GF-D8 (cell line): Measurements from ENCODE around the gene USHBP1.

Experiments used
- DNase-seq: peaks from one replicate; lab custom pipeline; 2025; lab: John Stamatoyannopoulos, UW

Gene USHBP1

DNA sequence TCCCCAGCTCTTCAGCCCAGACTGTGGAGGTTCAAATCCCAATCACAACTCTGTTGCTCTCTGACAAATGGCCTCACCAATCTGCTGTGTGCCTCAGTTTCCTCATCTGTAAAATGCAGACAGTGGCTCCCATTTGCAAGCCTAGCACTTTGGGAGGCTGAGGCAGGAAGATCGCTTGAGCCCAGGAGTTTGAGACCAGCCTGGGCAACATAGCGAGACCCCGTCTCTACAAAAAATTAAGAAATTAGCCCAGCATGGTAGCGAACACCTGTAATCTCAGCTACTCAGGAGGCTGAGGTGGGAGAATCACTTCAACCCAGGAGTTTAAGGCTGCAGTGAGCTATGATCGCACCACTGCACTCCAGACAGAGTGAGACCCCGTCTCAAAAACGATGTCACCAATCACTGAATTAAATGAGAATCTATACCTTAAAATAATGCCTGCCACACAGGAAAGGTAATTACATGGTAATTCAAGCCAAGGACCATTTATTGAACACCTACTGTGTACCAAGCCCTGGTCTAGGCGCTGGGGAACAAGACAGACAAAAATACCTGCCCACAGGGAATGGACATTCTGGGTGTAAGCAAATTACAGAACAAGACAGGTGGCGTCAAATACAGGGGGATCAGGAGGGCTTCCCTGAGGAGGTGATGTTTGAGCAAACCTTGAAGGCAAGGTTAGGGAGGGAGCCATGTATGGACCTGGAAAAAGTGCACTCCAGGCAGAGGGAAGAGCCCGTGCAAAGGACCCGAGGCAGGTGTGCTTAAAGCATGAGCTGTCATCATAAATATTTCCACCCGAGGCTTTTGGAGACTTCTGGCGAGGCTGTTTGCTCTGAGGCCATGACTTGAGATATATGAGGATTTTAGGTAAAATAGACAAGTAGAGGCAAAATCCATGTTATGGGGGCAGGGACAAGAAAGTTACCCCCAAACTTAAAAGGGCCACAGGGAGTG lies 26.5 kb downstream of the USHBP1 start:
- DNase-seq = no peak

DNA sequence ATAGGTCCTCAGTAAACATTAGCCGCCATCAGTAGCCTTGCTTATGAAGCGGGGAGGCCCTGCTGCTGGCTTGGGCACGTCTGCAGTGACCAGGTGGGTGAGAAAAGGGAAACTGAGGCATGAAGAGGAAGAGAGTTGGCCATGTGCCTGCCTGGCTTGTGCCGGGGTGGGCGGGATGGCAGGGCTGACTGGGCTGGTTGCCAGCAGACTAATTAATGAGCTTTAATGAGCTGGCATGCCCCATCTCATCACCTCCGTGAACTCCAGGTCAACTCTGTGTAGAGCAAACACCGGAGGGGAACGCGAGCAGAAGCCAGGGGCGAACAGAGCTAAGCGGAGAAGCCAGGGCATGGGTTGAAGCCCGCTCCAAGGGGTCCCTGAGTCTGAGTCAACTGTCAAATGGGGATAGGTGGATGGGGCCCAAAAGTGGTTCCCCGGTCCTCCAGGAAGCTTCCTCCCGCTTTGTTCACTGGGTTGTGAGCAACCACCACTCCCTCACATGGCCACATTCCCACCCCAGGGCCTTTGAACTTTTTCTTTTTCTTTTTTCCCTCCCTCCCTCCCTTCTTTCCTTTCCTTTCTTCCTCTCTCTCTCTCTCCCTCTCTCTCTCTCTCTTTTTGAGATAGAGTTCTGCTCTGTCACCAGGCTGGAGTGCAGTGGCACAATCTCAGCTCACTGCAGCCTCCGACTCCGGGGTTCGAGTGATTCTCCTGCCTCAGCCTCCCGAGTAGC lies 27.6 kb downstream of the USHBP1 start:
- no peak for DNase-seq

DNA sequence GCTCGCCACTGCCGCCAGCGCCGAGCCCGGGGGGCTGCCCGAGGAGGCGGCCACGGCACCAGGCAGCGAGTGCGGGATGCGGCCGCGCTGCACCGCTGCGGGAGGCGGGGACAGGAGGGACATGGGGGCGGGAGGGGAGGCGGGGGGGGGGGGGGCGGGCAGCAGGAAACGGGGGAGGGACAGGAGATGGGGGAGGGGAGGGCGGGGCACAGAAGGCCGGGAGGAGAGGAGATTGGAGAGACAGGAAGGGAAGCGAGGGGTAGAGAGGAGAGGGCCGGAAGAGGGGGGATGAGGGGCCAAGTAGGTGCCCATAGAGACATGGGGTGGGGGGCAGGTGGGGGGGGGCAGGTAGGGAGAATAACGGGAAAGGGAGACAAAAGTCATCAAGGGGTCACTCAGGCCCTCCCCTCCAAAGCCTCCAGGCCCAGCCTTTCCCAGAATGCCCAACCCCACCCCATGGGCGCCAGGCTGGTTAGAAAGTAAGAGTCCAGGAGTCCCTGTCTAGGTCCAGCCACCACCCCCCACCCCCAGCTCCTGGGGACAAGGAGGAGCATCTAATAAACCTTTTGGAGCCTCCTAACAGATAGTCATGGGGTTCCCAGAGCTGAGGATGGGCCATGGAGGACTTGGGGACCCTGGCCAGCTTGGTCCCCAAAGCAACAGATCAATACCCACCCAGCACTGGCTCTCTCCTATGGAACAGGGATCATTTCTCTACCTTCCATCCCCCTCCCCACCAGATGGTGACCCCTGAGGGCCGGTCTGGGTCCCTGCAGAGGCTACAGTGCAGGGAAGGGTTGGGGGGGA lies 28.4 kb downstream of the USHBP1 start:
- no peak for DNase-seq

DNA sequence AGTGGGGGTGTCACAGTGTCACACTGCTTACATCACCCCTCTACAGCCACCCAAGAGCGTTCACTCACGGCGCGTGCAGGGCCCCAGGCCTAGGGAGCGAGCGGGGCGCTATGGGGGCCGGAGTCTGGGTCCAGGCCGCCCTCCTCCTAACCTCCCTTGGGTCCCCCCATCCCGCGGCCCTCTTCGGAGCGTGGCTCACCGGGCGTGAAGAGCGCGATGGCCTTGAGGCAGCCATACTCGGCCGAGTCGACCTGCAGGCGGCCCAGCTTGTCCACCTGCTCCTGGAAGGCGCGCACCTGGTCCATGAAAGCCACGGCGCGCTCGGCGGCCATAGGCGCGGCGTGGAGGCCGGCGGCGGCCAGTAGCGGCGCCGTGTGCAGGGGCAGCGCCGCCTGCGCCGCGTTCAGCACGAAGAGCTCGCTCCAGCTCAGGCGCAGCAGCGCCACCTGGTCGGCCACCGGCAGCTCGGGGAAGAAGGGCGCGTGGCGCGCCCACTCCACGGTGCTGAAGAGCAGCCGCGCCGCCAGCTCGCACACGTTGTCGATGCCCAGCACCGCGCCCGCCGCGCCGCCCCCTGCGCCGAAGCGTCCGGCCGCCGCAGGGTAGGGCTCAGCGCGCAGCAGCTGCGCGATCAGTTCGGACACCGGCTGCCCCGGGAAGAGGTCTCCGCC lies 29.1 kb downstream of the USHBP1 start:
- DNase-seq = peak; percentile 40

DNA sequence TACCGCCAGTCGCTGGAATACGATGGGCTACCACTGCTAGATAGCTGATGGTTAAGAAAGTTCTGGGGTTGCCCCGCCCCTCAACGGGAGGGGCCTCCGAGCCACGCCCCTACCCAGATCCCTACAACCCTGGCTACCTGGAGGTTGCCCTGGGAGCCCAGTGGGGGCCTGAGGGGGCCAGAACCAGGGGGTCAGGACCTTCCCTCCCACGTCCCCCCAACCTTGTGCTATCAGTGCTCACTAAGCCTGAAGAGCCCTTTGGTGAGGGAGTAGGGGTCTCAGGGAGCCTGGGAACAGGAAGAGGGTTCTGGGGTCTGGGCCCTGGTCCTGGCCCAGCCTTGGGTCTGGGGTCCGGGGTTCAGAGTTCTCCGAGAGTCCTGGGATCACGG lies 29.6 kb downstream of the USHBP1 start:
- DNase-seq = no peak

DNA sequence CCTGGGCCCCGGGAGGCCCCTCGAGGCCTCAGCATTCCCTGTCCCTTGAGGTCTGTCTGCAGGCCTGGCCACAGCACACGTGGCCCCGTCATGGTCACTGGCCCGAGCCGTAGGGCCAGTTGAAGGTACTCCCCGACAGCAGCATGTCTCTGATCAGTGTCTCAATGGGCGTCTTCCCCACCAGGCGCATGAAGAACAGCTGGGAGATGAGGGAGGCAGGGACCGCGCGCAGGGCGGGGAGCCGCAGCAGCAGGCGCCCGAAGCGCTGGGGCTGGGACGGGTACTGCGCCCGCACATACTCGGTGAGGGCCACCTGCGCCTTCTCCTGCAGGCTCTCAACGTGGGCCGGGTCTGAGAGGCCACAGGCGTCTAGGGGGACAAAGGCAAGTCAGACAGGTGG lies 32.3 kb downstream of the USHBP1 start:
- DNase-seq = no peak

DNA sequence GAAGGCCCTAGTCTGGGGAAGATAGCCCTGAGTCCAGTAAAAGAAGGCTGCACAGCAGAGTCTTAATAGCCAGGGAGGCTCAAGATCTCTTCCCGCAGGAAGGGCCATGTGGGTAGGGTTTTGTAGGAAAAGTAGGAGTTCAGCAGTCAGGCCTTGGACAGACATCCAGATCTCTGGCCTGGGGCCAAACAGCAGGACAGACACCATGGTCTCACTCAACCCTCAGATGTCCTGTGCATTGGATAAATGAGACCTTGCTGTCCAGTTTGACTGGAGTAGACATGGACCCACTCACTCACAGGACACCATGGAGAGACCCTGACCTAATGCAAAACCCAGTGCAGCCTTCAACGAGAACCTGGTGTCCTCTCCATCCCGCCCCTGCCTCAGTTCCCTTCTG lies 34.7 kb downstream of the USHBP1 start:
- DNase-seq = no peak

DNA sequence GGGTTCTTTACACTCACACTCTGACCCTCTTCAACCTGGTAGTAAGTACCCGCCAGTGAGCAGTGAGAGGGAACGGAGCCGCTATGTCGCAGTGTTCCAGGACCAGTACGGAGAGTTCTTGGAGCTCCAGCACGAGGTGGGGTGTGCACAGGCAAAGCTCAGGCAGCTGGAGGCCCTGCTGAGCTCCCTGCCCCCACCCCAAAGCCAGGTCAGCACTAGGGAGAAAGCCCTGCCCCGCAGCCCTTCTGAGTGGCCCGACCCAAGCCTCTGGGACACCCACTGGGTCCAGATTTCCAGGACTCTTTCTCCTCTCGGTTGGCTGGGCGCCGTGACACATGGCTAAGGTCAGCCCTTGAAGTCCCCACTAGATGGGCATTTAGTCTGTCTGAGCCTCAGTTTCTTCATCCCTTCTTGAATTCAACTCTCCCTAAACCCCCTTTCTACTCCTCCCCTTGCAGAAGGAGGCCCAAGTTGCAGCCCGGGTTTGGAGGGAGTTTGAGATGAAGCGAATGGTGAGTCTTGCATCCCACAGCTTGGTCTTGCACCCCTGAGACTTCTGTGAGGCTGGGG lies 36.7 kb downstream of the USHBP1 start:
- DNase-seq = no peak

DNA sequence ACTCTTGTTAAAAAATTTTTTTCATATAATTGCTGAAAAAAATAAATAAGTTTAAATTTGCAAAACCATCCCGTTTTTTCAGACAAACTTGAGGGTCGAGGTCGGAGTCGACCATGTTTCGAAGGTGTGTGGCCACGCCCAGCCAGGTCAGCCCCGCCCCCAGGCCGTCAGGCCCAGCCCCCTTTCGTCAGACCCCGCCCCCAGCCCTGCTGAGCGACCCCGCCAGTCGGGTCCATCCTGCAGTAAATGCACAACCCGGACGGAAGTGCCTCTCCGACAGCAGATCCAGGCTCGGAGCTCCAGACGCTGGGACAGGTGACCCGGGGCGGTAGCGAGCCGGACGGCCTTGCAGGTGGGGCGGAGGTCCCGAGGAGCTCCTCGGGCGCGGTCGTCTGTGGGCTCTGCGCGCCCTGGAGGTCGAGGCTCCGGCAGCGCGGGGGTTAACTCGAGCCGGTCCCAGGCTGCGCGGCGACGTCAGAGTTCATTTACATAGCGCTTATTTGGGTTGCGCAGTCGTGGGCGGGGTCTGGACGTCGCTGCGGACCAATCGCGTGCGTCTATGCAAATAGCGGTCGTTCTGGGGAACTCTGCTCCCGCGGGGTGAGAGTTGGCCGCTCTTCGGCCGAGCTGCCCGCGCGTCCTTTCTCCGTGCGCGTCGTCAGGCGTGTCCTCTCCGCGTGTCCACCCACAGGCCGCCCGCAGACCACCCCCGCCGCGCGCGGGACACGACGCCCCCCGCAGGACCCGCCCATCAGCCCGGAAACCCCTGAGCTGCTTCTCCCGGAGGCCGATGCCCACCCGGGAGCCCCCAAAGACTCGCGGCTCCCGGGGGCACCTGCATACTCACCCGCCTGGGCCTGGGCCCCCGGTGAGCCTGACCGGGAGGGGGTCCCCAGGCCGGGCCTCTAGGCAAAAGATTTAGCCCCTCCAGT lies 38.3 kb downstream of the USHBP1 start, which contains the start of gene OCEL1:
OCEL1 (plus strand) TSS at position 225 of the 932 bp plus-strand sequence; CDS start at position 247, 22 bp downstream.
- peak; percentile 92 for DNase-seq

DNA sequence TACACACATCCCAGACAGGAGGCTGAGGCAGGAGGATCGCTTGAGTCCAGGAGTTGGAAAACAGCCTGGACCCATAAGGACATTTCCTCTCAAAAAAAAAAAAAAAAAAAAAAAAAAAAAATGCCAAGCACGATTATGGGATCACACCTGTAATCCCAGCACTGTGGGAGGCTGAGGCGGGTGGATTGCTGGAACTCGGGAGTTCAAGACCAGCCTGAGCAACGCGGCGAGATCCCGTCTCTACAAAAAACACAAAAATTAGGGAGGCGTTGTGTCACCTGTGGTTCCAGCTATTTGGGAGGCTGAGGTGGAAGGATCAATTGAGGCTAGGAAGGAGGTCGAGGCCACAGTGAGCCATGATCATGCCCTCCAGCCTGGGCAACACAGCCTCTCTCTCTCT lies 39.5 kb downstream of the USHBP1 start:
- DNase-seq = no peak

DNA sequence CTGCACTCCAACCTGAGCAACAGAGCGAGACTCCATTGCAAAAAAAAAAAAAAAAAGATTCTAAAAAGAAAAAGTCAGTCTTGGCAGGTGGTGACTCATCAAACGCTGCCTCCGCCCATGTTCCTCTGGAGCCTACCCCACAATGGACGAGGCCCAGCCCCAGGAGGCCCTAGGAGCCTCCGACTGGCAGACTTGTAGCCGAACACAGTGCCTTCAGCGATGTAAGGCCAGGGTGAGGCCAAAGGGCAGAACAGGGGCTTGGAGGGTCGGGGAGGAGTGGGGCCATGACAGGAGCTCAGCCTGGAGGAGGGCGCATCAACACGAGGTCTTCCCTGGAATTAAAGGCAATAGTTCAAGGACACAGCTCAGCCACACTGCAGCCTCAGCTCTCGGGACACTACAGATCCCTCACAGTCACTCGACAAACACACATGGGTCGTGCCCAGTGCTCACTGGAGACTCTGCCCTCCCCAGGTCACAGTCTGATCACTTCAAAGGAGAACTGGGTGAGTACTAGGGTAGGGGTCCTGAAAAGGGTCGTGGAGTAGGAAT lies 44.3 kb downstream of the USHBP1 start:
- DNase-seq = no peak

DNA sequence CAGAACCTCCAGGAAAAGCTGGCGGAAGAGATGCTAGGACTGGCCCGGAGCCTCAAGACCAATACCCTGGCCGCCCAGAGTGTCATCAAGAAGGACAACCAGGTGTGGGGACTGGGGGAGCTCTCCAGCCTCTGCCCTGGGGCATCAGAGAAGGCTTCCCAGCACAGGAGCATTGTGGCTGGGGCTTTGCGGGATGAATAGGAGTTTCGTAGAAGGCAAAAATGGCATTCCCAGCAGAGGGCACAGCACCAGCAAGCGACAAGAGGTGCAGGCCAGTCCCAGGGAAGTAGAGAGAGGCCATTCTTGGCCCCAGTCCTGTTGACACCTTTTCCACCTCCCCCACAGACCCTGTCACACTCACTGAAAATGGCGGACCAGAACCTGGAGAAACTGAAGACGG lies 45.3 kb downstream of the USHBP1 start:
- no peak for DNase-seq

DNA sequence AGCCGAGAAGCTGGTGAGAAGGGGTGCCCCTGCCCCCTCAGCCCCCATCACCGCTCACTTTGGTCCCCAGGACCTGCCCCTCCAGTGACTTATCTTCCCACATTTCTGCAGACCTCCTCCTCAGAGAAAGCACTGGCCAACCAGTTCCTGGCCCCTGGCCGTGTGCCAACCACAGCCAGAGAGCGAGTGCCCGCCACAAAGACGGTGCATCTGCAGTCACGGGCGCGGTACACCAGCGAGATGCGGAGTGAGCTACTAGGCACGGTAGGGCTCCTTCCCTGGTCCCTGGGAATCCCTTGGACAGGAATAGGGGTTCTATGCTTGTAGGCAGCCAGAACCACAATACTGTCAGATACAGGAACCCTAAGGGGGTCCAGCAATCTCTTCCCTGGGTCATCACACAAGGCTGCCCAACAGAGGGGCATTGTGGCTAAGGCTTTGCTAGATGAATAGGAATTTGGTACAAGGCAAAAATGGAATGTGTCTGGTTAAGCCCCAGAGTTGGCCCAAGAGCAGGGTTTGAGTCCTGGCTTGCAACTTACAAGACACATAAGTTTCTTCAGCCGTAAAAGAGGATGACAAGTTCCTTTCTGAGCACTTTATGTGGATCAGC lies 48.4 kb downstream of the USHBP1 start:
- DNase-seq = no peak

DNA sequence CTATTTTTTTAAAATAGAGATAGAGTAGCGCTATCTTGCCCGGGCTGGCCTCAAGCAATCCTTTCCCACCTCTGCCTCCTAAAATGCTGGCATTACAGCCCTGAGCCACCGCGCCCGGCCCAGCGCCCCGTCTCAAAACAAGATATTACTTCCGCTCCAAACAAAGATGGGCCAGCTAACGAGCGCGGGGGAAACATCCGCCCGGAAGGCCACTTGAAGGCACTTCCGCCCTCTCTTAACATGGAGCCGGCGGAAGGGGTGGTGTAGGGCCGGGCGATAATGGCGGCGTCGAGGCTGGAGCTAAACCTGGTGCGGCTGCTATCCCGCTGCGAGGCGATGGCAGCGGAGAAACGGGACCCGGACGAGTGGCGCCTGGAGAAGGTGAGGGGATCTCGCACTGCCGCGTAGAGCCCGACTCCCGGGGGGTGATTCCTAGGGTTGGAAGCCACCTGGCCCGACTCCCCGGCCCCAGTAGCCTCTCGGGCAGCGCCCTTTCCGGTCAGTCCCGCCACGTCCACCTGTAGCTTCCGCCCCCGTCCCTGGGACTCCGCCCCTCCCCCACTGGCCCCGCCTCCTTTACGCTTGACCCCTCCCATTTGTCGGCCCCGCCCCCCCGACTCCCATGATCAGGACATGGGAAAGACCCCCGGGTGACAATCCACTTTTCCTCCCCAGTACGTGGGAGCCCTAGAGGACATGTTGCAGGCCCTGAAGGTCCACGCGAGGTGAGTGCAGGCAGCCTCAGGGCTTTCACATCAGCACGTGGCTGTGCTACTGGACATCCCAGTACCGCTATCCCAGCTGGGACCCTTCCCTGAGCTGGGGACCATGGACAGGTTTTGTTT lies 49.2 kb downstream of the USHBP1 start, which contains the start of gene USE1:
USE1 (plus strand) TSS at position 231 of the 845 bp plus-strand sequence; CDS start at position 280, 49 bp downstream.
- peak; percentile 67 for DNase-seq

DNA sequence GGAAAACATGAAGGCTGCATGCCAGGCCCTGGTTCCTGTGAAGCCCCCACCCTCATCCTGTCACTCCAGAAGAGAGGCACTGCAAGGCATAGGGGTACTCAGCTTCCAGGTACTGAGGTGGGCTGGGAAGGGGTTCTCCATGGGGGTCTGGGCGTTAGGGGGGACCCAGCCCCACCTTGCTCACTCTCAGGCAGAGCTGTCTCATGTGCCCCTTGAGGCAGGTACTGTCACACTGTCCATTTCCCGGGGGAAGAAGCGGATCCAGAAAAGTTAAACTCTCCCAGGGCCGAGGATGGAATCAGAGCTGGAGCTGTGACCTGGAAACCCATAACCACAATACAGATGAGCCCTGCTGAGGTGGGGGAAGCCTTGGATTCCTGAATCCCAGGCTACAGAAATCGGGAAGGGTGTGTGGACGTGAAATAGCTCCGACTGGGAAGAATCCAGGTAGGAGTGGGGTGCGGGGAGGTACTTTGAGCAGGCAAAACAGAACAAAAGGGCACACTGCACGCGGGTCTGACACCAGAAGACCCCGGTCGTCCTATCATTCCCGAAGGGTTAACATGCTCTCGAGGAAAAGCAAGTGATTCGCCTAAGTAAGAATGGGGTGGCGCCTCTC lies 49.9 kb downstream of the USHBP1 start:
- DNase-seq = no peak

DNA sequence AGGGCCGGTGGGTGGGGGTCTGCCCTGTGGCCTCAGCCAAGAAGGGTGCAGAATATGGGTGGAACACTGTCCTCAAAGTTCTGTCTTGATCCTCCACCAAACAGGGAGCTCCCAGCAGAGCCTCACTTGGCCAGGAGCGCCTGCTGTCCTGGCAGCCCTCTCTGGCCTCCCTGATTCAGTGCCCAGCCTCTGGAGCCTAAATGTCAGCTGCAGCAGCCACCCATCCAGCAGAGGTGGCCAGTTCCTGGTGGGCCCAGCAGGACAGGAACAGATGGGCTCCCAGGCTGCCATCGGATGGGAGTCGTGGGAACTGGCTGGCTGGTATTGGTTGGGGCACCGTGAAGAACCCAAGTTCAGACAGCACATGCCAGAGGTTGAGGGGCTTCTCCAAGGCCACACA lies 51.2 kb downstream of the USHBP1 start:
- no peak for DNase-seq

DNA sequence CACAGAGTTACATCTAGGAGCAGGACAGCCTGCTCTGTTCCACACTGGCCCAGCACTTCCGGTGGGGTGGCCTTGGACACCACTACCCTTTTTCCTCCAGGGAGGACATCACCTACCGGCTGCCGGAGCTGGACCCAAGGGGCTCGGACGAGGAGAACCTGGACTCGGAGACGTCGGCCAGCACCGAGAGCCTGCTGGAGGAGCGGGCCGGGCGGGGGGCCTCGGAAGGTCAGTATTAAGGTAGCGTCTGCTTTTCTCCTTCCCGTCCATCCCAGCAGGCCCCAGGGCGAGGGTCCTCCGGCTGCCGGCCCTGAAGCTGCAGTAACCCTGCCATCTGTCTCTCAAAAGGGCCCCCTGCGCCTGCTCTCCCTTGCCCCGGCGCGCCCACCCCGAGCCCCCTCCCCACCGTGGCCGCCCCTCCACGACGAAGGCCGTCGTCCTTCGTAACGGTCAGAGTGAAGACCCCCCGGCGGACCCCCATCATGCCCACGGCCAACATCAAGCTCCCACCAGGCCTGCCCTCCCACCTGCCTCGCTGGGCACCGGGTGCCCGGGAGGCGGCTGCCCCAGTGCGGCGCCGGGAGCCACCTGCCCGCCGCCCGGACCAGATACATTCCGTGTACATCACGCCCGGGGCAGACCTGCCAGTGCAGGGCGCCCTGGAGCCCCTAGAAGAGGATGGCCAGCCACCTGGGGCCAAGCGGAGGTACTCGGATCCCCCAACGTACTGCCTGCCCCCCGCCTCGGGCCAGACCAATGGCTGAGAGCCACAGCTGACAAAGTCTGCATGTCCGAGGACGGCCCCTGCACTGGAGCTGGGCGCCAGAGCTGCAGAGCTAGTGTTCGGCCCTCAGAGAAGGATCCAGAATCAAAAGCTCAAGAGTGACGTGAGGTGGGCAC lies 52.7 kb downstream of the USHBP1 start:
- no peak for DNase-seq
